HEK293 (cell line): ENCODE results near the gene KLHL21.

Experiments
- CTCF ChIA-PET: fragments of 350-600 bp; formaldehyde crosslinking; extraction: SDS; loops from one replicate; lab custom pipeline; 2021; ENCODE audit warnings: antibody characterized with exemption; lab: Yijun Ruan, JAX
- POLR2A ChIA-PET: fragments of 300-600 bp; formaldehyde crosslinking; extraction: SDS; loops from one replicate; lab custom pipeline; 2020; ENCODE audit warnings: antibody characterized with exemption, inconsistent platforms; lab: Yijun Ruan, JAX
- H3K27ac ChIP-seq: fragments of 200-500 bp; sonication (Bioruptor generic); 2 replicates; pipeline ENCODE4 v1.5.1; 2014; ENCODE audit warnings: low read depth, low read length, control low read depth, inconsistent platforms; ENCODE audit errors: extremely low read depth
- H3K36me3 ChIP-seq, 2 experiments: fragments of 200-500 bp in 1 of 2; sonication (Bioruptor generic) in 1 of 2; 1 replicate in 1 of 2; 2 replicates in 1 of 2; pipeline ENCODE4 v1.5.1; 2014 to 2017; ENCODE audit warnings: inconsistent platforms in 2 of 2, low read length in 2 of 2; ENCODE audit not compliant: control insufficient read depth in 2 of 2, insufficient read depth in 1 of 2
- H3K4me1 ChIP-seq: fragments of 200-500 bp; sonication (Bioruptor generic); 2 replicates; pipeline ENCODE4 v1.5.1; 2014; ENCODE audit warnings: mild to moderate bottlenecking, low read length, inconsistent platforms; ENCODE audit not compliant: control insufficient read depth, insufficient read depth
- H3K4me3 ChIP-seq: 2 replicates; pipeline ENCODE4 v1.5.1; 2011; ENCODE audit warnings: low read depth, mild to moderate bottlenecking, control low read depth, low read length, moderate library complexity
- H3K9me3 ChIP-seq: fragments of 200-500 bp; sonication (Bioruptor generic); 2 replicates; pipeline ENCODE4 v1.5.1; 2014; ENCODE audit warnings: low read depth, low read length, inconsistent platforms; ENCODE audit not compliant: control insufficient read depth, insufficient read depth
- AEBP2 ChIP-seq: fragments of 450-650 bp; formaldehyde crosslinking; IDR thresholded peaks from 2 replicates; pipeline ENCODE4 v1.5.1; 2016; ENCODE audit warnings: missing biosample characterization, missing genetic modification characterization, borderline replicate concordance
- CTCF ChIP-seq: fragments of 450-650 bp; formaldehyde crosslinking; IDR thresholded peaks from 2 replicates; pipeline ENCODE4 v1.5.1; 2016; ENCODE audit warnings: missing biosample characterization, missing genetic modification characterization
- FEZF1 ChIP-seq: fragments of 450-650 bp; formaldehyde crosslinking; IDR thresholded peaks from 2 replicates; pipeline ENCODE4 v1.5.1; 2016; ENCODE audit warnings: missing biosample characterization, missing genetic modification characterization
- PRDM10 ChIP-seq: fragments of 450-650 bp; formaldehyde crosslinking; IDR thresholded peaks from 2 replicates; pipeline ENCODE4 v1.5.1; 2016; ENCODE audit warnings: missing biosample characterization, missing genetic modification characterization
- TSHZ1 ChIP-seq: fragments of 450-650 bp; formaldehyde crosslinking; IDR thresholded peaks from 2 replicates; pipeline ENCODE4 v1.5.1; 2016; ENCODE audit warnings: missing biosample characterization, missing genetic modification characterization, borderline replicate concordance
- ZNF10 ChIP-seq: fragments of 450-650 bp; formaldehyde crosslinking; IDR thresholded peaks from 2 replicates; pipeline ENCODE4 v1.5.1; 2017; ENCODE audit warnings: missing biosample characterization, missing genetic modification characterization
- ZNF23 ChIP-seq: fragments of 450-650 bp; formaldehyde crosslinking; IDR thresholded peaks from 2 replicates; pipeline ENCODE4 v1.5.1; 2016; ENCODE audit warnings: missing biosample characterization, missing genetic modification characterization, borderline replicate concordance
- ZNF280D ChIP-seq: fragments of 450-650 bp; formaldehyde crosslinking; IDR thresholded peaks from 2 replicates; pipeline ENCODE4 v1.5.1; 2016; ENCODE audit warnings: missing biosample characterization, missing genetic modification characterization
- ZNF362 ChIP-seq: fragments of 450-650 bp; formaldehyde crosslinking; IDR thresholded peaks from 2 replicates; pipeline ENCODE4 v1.5.1; 2016; ENCODE audit warnings: missing biosample characterization, missing genetic modification characterization
- ZNF366 ChIP-seq: fragments of 450-650 bp; formaldehyde crosslinking; conservative IDR thresholded peaks from 2 replicates; pipeline ENCODE4 v1.5.1; 2016; ENCODE audit warnings: missing biosample characterization, missing genetic modification characterization
- ZNF449 ChIP-seq: fragments of 450-650 bp; formaldehyde crosslinking; IDR thresholded peaks from 2 replicates; pipeline ENCODE4 v1.5.1; 2017; ENCODE audit warnings: missing biosample characterization, mild to moderate bottlenecking, missing genetic modification characterization, moderate library complexity
- ZNF621 ChIP-seq: fragments of 450-650 bp; formaldehyde crosslinking; IDR thresholded peaks from 2 replicates; pipeline ENCODE4 v1.5.1; 2017; ENCODE audit warnings: missing biosample characterization, missing genetic modification characterization
- ZNF629 ChIP-seq: fragments of 450-650 bp; formaldehyde crosslinking; IDR thresholded peaks from 2 replicates; pipeline ENCODE4 v1.5.1; 2017; ENCODE audit warnings: missing biosample characterization, missing genetic modification characterization
- ZNF664 ChIP-seq: fragments of 450-650 bp; formaldehyde crosslinking; IDR thresholded peaks from 2 replicates; pipeline ENCODE4 v1.5.1; 2016; ENCODE audit warnings: missing biosample characterization, missing genetic modification characterization
- ZNF776 ChIP-seq: fragments of 450-650 bp; formaldehyde crosslinking; IDR thresholded peaks from 2 replicates; pipeline ENCODE4 v1.5.0; 2017; ENCODE audit warnings: missing biosample characterization, missing genetic modification characterization, borderline replicate concordance
- ZSCAN5A ChIP-seq: fragments of 450-650 bp; formaldehyde crosslinking; IDR thresholded peaks from 2 replicates; pipeline ENCODE4 v1.5.1; 2016; ENCODE audit warnings: missing biosample characterization, missing genetic modification characterization

The KLHL21 gene

GRCh38 chr1:6646499-6647148 is 44.0 kb upstream of the KLHL21 start (continued):
- TF ChIP-seq PRDM10 (tag by site-specific recombination), result no peak
- TF ChIP-seq ZNF366, result no peak
- peak; percentile 41; the same call in 1 of the 2 replicates for TF ChIP-seq CTCF (tag by site-specific recombination)

GRCh38 chr1:6645018-6645417 is 42.3 kb upstream of the KLHL21 start:
- peaks cover 11 to 64% of the 10 kb centered on the region in 2 experiments; a peak in 2 of 3 replicates for H3K36me3 ChIP-seq
- H3K9me3 ChIP-seq, result no peaks in the 10 kb centered on the region
- ChIA-PET CTCF (interaction anchor here (0.5 to 2.9 kb wide), 7 partner anchors 11 to 397 kb away, joined by 3 to 13 read pairs (median 10); partner anchors contain the start of genes NOL9 and TAS1R1), POLR2A (interaction anchor here (0.6 kb wide), 1 partner anchor 42 kb away, joined by 3 read pairs; no protein-coding TSS in a partner anchor)
- H3K4me1 ChIP-seq, result no peaks in the 10 kb centered on the region
- no peak overlapping the region for H3K4me3 ChIP-seq
- H3K27ac ChIP-seq, result no peak overlapping the region
- no peak for TF ChIP-seq ZNF10
- TF ChIP-seq ZNF664 (tag by site-specific recombination), result no peak
- TF ChIP-seq AEBP2 (tag by site-specific recombination), result no peak
- TF ChIP-seq ZNF449 (tag by site-specific recombination), result no peak
- TF ChIP-seq TSHZ1 (tag by site-specific recombination), result no peak
- no peak for TF ChIP-seq FEZF1 (tag by site-specific recombination)
- TF ChIP-seq ZNF362 (tag by site-specific recombination), result no peak
- TF ChIP-seq ZSCAN5A (tag by site-specific recombination), result no peak
- TF ChIP-seq ZNF776 (tag by site-specific recombination), result no peak
- TF ChIP-seq ZNF23, result no peak
- TF ChIP-seq ZNF621 (tag by site-specific recombination), result no peak
- no peak for TF ChIP-seq ZNF280D (tag by site-specific recombination)
- TF ChIP-seq ZNF629 (tag by site-specific recombination), result no peak
